GM23338 (cell line): Measurements from ENCODE around the gene RPL10A. TPM values are rescaled to one million over a fixed set of nuclear protein-coding genes. Genes with fewer than 3 reads are reported as not detected.

Experiments
- ATAC-seq: fragments of 200-7000 bp; cut with Tn5 transposase; 3 replicates; pipeline ENCODE4 v1.9.1; 2020
- DNase-seq: peaks from one replicate; pipeline ENCODE4 v3.0.0-alpha.2; 2015; ENCODE audit warnings: low spot score
- H2AFZ ChIP-seq: fragments of 200-600 bp; sonication (generic); 2 replicates; pipeline ENCODE4 v1.8.0; 2016; ENCODE audit warnings: antibody characterized with exemption, mild to moderate bottlenecking, moderate library complexity
- H3F3A ChIP-seq: fragments of 200-600 bp; sonication (generic); replicated peaks from 2 replicates; pipeline ENCODE4 v1.8.0; 2017; ENCODE audit warnings: antibody characterized with exemption, mixed run types, low read depth
- H3K27ac ChIP-seq: fragments of 200-600 bp; sonication (generic); 2 replicates; pipeline ENCODE4 v1.6.1; 2016; ENCODE audit warnings: low read depth
- H3K27me3 ChIP-seq: fragments of 200-600 bp; sonication (generic); 2 replicates; pipeline ENCODE4 v1.8.0; 2016; ENCODE audit warnings: mild to moderate bottlenecking, mixed run types, moderate library complexity; ENCODE audit not compliant: insufficient read depth
- H3K36me3 ChIP-seq: fragments of 200-600 bp; sonication (generic); 2 replicates; pipeline ENCODE4 v1.8.0; 2016; ENCODE audit warnings: mild to moderate bottlenecking; ENCODE audit not compliant: insufficient read depth
- H3K4me1 ChIP-seq: fragments of 200-600 bp; sonication (generic); 2 replicates; pipeline ENCODE4 v1.8.0; 2016; ENCODE audit warnings: mild to moderate bottlenecking, moderate library complexity; ENCODE audit not compliant: insufficient read depth
- H3K4me2 ChIP-seq: fragments of 200-600 bp; sonication (generic); 2 replicates; pipeline ENCODE4 v1.7.1; 2017; ENCODE audit warnings: mixed run types
- H3K4me3 ChIP-seq: fragments of 200-600 bp; sonication (generic); 2 replicates; pipeline ENCODE4 v1.6.1; 2016; ENCODE audit warnings: mixed run types
- H3K79me2 ChIP-seq: fragments of 200-600 bp; sonication (generic); replicated peaks from 2 replicates; pipeline ENCODE4 v1.8.0; 2017; ENCODE audit warnings: mild to moderate bottlenecking; ENCODE audit not compliant: insufficient read depth
- H3K9me2 ChIP-seq: fragments of 200-600 bp; sonication (generic); 2 replicates; pipeline ENCODE4 v1.8.0; 2017; ENCODE audit not compliant: insufficient read depth
- H4K20me1 ChIP-seq: fragments of 200-600 bp; sonication (generic); replicated peaks from 2 replicates; pipeline ENCODE4 v1.8.0; 2017; ENCODE audit warnings: mild to moderate bottlenecking; ENCODE audit not compliant: insufficient read depth
- H3K27ac Mint-ChIP-seq: 2 replicates; pipeline ENCODE4 v1.8.0; 2020; ENCODE audit warnings: inconsistent platforms, mild to moderate bottlenecking, moderate library complexity, mixed read lengths
- H3K27me3 Mint-ChIP-seq: 3 replicates; pipeline ENCODE4 v1.8.0; 2022; ENCODE audit warnings: low read depth, mild to moderate bottlenecking, moderate library complexity, mixed read lengths, inconsistent platforms; ENCODE audit not compliant: insufficient read depth, poor library complexity
- H3K36me3 Mint-ChIP-seq: 3 replicates; pipeline ENCODE4 v1.8.0; 2021; ENCODE audit warnings: low read depth, mild to moderate bottlenecking, inconsistent platforms, moderate library complexity, mixed read lengths
- H3K4me1 Mint-ChIP-seq: 3 replicates; pipeline ENCODE4 v1.8.0; 2020; ENCODE audit warnings: mild to moderate bottlenecking, inconsistent platforms, mixed read lengths
- H3K4me3 Mint-ChIP-seq: 3 replicates; pipeline ENCODE4 v1.8.0; 2021; ENCODE audit warnings: moderate library complexity, mild to moderate bottlenecking, inconsistent platforms, mixed read lengths
- H3K9me3 Mint-ChIP-seq: 3 replicates; pipeline ENCODE4 v1.8.0; 2020; ENCODE audit warnings: moderate library complexity, mild to moderate bottlenecking, inconsistent platforms, mixed read lengths
- CREB1 ChIP-seq: fragments of 250-450 bp; sonication (Bioruptor Pico); IDR thresholded peaks from 2 replicates; pipeline ENCODE4 v1.5.0; 2020; ENCODE audit warnings: low read depth, mild to moderate bottlenecking, moderate library complexity
- EZH2 ChIP-seq: fragments of 200-600 bp; sonication (generic); IDR thresholded peaks from one replicate; pipeline ENCODE4 v1.8.0; 2017; ENCODE audit warnings: antibody characterized with exemption, mild to moderate bottlenecking, low read depth; ENCODE audit not compliant: unreplicated experiment
- EZH2phosphoT487 ChIP-seq: fragments of 200-600 bp; sonication (generic); IDR thresholded peaks from one replicate; pipeline ENCODE4 v1.8.1; 2018; ENCODE audit warnings: antibody characterized with exemption; ENCODE audit not compliant: unreplicated experiment
- JUNB ChIP-seq: IDR thresholded peaks from one replicate; pipeline ENCODE4 v1.6.1; 2016; ENCODE audit warnings: antibody characterized with exemption; ENCODE audit not compliant: unreplicated experiment
- POLR2AphosphoS5 ChIP-seq: IDR thresholded peaks from 2 replicates; pipeline ENCODE4 v1.6.1; 2016; ENCODE audit warnings: antibody characterized with exemption, low read depth
- polyA plus RNA-seq: library from polyadenylated mRNA; unstranded; fragments of >200 nt; fragmentation: Nextera tagmentation; extraction: Ambion mirVana; gene quantifications from 2 replicates; pipeline ENCODE4 v1.2.1, GENCODE V29; 2016
- total RNA-seq: library from RNA; depleted of rRNA; stranded (reverse); fragments of >200 nt; shearing (Covaris generic); gene quantifications from 2 replicates; pipeline ENCODE4 v1.2.3, GENCODE V29; 2014
- TF ChIP-seq, protein P1 (sequence below): fragments of 250-450 bp; sonication (Bioruptor Pico); IDR thresholded peaks from 2 replicates; pipeline ENCODE4 v1.5.0; 2020; ENCODE audit warnings: mild to moderate bottlenecking, moderate library complexity
- TF ChIP-seq, protein P2 (sequence below): IDR thresholded peaks from one replicate; pipeline ENCODE4 v1.6.1; 2018; ENCODE audit warnings: antibody characterized with exemption; ENCODE audit not compliant: unreplicated experiment
- TF ChIP-seq, protein P3 (sequence below), 2 experiments: fragments of 200-600 bp in 1 of 2; sonication (generic) in 1 of 2; conservative IDR thresholded peaks; 2 replicates each; pipeline versions ENCODE4 v1.5.1 to v1.6.1; 2016 to 2017; ENCODE audit warnings: antibody characterized with exemption in 2 of 2, low read depth in 2 of 2, mild to moderate bottlenecking in 2 of 2, moderate library complexity in 1 of 2

The RPL10A gene
- total and polyA plus RNA-seq, 2 experiments from 2014 or later = 730 to 1,297 TPM

DNA sequence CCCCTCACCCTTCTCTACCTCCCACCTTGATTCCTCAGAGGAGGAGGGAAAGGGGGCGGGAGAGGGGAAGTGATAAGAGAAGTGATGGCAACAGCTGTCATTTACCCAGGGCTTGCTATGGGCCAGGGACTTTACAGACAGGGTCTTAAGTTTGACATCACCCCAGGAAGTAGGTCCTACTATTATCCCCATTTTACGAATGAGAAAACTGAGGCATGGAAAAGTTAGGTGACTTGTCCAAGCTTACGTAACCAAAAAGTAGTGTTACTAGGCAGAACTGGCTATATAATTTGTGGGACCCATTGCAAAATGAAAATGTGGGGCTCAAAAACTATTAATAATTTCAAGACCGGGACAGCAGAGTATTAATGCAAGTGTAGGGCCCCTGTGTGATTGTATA, 26.6 kb upstream of the RPL10A start:
- H3K4me2 ChIP-seq = no peak overlapping the region
- DNase-seq (no peak), ATAC-seq (no peak)
- H4K20me1 ChIP-seq = no peaks in the 10 kb centered on the region
- no peak overlapping the region for H3K4me3 ChIP-seq
- no peak overlapping the region for H2AFZ ChIP-seq
- no peak for TF ChIP-seq EZH2
- TF ChIP-seq, protein P1, sequence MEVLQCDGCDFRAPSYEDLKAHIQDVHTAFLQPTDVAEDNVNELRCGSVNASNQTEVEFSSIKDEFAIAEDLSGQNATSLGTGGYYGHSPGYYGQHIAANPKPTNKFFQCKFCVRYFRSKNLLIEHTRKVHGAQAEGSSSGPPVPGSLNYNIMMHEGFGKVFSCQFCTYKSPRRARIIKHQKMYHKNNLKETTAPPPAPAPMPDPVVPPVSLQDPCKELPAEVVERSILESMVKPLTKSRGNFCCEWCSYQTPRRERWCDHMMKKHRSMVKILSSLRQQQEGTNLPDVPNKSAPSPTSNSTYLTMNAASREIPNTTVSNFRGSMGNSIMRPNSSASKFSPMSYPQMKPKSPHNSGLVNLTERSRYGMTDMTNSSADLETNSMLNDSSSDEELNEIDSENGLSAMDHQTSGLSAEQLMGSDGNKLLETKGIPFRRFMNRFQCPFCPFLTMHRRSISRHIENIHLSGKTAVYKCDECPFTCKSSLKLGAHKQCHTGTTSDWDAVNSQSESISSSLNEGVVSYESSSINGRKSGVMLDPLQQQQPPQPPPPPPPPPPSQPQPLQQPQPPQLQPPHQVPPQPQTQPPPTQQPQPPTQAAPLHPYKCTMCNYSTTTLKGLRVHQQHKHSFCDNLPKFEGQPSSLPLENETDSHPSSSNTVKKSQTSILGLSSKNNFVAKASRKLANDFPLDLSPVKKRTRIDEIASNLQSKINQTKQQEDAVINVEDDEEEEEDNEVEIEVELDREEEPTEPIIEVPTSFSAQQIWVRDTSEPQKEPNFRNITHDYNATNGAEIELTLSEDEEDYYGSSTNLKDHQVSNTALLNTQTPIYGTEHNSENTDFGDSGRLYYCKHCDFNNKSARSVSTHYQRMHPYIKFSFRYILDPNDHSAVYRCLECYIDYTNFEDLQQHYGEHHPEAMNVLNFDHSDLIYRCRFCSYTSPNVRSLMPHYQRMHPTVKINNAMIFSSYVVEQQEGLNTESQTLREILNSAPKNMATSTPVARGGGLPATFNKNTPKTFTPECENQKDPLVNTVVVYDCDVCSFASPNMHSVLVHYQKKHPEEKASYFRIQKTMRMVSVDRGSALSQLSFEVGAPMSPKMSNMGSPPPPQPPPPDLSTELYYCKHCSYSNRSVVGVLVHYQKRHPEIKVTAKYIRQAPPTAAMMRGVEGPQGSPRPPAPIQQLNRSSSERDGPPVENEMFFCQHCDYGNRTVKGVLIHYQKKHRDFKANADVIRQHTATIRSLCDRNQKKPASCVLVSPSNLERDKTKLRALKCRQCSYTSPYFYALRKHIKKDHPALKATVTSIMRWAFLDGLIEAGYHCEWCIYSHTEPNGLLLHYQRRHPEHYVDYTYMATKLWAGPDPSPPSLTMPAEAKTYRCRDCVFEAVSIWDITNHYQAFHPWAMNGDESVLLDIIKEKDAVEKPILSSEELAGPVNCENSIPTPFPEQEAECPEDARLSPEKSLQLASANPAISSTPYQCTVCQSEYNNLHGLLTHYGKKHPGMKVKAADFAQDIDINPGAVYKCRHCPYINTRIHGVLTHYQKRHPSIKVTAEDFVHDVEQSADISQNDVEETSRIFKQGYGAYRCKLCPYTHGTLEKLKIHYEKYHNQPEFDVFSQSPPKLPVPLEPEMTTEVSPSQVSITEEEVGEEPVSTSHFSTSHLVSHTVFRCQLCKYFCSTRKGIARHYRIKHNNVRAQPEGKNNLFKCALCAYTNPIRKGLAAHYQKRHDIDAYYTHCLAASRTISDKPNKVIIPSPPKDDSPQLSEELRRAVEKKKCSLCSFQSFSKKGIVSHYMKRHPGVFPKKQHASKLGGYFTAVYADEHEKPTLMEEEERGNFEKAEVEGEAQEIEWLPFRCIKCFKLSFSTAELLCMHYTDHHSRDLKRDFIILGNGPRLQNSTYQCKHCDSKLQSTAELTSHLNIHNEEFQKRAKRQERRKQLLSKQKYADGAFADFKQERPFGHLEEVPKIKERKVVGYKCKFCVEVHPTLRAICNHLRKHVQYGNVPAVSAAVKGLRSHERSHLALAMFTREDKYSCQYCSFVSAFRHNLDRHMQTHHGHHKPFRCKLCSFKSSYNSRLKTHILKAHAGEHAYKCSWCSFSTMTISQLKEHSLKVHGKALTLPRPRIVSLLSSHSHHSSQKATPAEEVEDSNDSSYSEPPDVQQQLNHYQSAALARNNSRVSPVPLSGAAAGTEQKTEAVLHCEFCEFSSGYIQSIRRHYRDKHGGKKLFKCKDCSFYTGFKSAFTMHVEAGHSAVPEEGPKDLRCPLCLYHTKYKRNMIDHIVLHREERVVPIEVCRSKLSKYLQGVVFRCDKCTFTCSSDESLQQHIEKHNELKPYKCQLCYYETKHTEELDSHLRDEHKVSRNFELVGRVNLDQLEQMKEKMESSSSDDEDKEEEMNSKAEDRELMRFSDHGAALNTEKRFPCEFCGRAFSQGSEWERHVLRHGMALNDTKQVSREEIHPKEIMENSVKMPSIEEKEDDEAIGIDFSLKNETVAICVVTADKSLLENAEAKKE = no peak
- TF ChIP-seq EZH2phosphoT487 = no peak
- no peak for TF ChIP-seq POLR2AphosphoS5
- TF ChIP-seq, protein P2, sequence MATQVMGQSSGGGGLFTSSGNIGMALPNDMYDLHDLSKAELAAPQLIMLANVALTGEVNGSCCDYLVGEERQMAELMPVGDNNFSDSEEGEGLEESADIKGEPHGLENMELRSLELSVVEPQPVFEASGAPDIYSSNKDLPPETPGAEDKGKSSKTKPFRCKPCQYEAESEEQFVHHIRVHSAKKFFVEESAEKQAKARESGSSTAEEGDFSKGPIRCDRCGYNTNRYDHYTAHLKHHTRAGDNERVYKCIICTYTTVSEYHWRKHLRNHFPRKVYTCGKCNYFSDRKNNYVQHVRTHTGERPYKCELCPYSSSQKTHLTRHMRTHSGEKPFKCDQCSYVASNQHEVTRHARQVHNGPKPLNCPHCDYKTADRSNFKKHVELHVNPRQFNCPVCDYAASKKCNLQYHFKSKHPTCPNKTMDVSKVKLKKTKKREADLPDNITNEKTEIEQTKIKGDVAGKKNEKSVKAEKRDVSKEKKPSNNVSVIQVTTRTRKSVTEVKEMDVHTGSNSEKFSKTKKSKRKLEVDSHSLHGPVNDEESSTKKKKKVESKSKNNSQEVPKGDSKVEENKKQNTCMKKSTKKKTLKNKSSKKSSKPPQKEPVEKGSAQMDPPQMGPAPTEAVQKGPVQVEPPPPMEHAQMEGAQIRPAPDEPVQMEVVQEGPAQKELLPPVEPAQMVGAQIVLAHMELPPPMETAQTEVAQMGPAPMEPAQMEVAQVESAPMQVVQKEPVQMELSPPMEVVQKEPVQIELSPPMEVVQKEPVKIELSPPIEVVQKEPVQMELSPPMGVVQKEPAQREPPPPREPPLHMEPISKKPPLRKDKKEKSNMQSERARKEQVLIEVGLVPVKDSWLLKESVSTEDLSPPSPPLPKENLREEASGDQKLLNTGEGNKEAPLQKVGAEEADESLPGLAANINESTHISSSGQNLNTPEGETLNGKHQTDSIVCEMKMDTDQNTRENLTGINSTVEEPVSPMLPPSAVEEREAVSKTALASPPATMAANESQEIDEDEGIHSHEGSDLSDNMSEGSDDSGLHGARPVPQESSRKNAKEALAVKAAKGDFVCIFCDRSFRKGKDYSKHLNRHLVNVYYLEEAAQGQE = no peak
- no peak for TF ChIP-seq JUNB
- TF ChIP-seq, protein P3, sequence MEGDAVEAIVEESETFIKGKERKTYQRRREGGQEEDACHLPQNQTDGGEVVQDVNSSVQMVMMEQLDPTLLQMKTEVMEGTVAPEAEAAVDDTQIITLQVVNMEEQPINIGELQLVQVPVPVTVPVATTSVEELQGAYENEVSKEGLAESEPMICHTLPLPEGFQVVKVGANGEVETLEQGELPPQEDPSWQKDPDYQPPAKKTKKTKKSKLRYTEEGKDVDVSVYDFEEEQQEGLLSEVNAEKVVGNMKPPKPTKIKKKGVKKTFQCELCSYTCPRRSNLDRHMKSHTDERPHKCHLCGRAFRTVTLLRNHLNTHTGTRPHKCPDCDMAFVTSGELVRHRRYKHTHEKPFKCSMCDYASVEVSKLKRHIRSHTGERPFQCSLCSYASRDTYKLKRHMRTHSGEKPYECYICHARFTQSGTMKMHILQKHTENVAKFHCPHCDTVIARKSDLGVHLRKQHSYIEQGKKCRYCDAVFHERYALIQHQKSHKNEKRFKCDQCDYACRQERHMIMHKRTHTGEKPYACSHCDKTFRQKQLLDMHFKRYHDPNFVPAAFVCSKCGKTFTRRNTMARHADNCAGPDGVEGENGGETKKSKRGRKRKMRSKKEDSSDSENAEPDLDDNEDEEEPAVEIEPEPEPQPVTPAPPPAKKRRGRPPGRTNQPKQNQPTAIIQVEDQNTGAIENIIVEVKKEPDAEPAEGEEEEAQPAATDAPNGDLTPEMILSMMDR (conservative IDR thresholded peaks at IDR 0.05; ENCODE audit: low read depth in 2 of 2) = no peak
- no peak for TF ChIP-seq CREB1
- H3K27me3 ChIP-seq = no peaks in the 10 kb centered on the region
- Mint-ChIP-seq H3K27ac (no peak overlapping the region), H3K36me3 (no peaks in the 10 kb centered on the region), H3K4me3 (no peak overlapping the region), H3K27me3 (peaks cover 10% of the 10 kb centered on the region), H3K4me1 (no peaks in the 10 kb centered on the region), H3K9me3 (no peaks in the 10 kb centered on the region)
- H3K4me1 ChIP-seq = no peaks in the 10 kb centered on the region
- H3K79me2 ChIP-seq = no peaks in the 10 kb centered on the region
- no peak overlapping the region for H3K27ac ChIP-seq
- no peaks in the 10 kb centered on the region for H3K9me2 ChIP-seq
- H3K36me3 ChIP-seq = no peaks in the 10 kb centered on the region
- H3F3A ChIP-seq = no peaks in the 10 kb centered on the region
